Fibroblast of the aortic adventitia (primary cell): Measurements from ENCODE around the gene COL4A6. TPM values are rescaled to one million over a fixed set of nuclear protein-coding genes. Genes with fewer than 3 reads are reported as not detected.

Experiments
- DNase-seq: peaks from one replicate; pipeline ENCODE4 v3.0.0-alpha.2; 2010; ENCODE audit warnings: low read depth
- H3K4me3 ChIP-seq: 2 replicates; pipeline ENCODE4 v1.5.1; 2011; ENCODE audit warnings: low read depth, mild to moderate bottlenecking, control low read depth, low read length, moderate library complexity
- total RNA-seq: library from RNA; depleted of rRNA; stranded (reverse); fragments of >200 nt; gene quantifications from 2 replicates; pipeline ENCODE4 v1.2.3, GENCODE V29; 2012; ENCODE audit warnings: low replicate concordance
- TF ChIP-seq, protein P1 (sequence below): IDR thresholded peaks from 2 replicates; pipeline ENCODE4 v1.5.1; 2011; ENCODE audit warnings: mild to moderate bottlenecking, low read length, control low read depth, inconsistent platforms; ENCODE audit not compliant: insufficient read depth

The COL4A6 gene
- total RNA-seq, 1 donor: 2.2 TPM

DNA sequence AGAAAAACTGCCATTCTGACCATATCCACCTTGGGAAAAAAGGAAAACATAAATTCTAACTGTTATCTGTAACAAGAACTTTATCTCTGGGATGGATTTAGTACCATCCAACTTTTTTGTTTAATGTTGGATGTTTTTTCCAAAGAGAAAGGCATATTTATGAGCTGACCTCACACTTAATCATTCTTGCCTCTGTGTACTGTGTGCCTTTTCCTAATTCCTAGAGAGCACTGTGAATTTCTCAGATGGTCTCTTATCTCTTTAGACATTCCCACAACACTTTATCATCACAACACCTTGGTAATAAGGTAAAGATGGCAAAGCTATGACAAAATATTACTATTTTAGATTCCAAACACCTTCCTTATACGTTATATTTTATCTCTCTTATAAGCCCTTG, 126.2 kb downstream of the COL4A6 start:
- TF ChIP-seq, protein P1, sequence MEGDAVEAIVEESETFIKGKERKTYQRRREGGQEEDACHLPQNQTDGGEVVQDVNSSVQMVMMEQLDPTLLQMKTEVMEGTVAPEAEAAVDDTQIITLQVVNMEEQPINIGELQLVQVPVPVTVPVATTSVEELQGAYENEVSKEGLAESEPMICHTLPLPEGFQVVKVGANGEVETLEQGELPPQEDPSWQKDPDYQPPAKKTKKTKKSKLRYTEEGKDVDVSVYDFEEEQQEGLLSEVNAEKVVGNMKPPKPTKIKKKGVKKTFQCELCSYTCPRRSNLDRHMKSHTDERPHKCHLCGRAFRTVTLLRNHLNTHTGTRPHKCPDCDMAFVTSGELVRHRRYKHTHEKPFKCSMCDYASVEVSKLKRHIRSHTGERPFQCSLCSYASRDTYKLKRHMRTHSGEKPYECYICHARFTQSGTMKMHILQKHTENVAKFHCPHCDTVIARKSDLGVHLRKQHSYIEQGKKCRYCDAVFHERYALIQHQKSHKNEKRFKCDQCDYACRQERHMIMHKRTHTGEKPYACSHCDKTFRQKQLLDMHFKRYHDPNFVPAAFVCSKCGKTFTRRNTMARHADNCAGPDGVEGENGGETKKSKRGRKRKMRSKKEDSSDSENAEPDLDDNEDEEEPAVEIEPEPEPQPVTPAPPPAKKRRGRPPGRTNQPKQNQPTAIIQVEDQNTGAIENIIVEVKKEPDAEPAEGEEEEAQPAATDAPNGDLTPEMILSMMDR: no peak
- H3K4me3 ChIP-seq: no peak overlapping the region
- DNase-seq: peak; percentile 47

DNA sequence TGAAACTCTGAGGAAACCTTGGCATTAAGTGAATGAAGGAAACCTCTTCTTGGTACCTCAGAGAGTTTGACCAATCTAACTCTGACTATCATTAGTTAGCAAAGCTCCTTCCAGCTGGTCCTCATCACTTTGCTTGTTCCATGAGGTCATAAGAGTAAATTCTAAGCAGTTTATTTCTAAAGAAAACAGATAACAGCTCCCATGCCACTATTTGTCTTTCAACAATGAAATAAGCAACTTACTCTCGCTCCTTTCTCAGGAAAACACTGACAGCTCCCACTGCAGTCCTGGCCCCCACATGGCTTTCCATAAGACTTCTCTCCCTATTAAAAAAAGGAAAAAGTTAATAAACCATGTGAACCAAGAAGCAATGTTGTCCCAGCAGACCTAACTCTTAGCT, 127.7 kb downstream of the COL4A6 start:
- DNase-seq: peak; percentile 58
- TF ChIP-seq, protein P1: no peak
- H3K4me3 ChIP-seq: no peak overlapping the region

DNA sequence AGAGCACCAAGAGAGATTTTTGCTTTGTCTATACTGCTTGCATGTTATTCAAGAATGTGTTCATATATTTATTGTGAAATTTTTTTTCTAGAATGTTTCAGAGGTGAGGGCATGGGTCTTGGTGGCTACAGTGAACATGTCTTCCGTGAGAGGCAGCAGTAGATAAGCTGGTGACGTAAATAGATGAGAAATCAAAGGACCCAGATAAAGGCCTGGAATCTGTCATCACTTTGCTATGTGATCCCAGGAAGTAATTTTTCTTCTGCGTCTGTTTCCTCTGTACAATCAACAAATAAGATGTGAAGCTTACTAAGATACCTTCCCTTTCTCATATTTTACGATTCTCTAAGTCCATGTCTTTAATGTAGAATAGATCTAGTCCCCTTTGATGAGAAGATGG, 129.1 kb downstream of the COL4A6 start:
- TF ChIP-seq, protein P1: no peak
- no peak overlapping the region for H3K4me3 ChIP-seq
- DNase-seq: peak; percentile 86

DNA sequence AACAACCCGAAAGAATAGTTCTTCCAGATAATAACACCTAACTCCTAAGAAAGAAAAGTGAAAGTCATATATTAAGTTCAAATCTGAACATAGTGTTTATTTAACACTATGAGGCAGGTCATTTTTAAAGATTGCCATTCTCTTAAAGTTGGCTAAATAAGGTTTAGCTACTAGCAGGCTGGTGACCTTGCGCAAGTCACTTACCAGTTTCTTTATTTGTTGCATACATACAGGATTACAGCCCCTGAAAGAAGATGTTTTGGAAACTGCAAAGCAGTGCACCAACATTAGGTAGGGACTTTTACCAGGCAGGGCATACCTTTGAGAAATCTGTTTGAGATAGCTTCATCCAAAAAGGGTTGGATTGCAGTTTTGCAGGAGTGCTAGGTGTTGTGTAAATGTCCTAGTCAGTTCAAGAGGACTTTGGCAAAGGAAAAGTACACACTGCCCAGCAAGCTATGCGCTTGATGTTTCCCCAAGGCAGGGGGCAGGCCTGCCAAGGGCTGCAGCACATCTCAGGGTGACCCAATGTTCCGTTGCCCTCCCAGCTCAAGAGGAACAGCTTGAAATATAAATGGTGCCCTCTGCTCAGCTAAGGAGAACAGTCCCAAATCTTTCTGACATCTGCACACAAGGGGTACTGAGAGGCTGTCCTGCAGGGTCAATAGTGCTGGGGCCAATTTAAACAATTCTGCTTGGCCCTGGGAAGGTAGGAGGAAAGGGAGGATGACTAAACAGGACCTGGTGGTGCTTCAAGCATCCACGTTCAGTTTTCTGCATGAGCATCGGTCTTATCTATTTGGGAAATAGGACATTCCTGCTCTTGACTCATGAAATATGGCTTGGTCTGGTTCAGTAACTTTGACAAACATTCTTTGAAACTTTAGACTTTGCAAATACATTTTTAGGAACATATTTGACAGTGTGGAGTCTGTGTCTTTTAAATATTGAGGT, 130.8 kb downstream of the COL4A6 start:
- TF ChIP-seq, protein P1: no peak
- DNase-seq: peak; percentile 54

DNA sequence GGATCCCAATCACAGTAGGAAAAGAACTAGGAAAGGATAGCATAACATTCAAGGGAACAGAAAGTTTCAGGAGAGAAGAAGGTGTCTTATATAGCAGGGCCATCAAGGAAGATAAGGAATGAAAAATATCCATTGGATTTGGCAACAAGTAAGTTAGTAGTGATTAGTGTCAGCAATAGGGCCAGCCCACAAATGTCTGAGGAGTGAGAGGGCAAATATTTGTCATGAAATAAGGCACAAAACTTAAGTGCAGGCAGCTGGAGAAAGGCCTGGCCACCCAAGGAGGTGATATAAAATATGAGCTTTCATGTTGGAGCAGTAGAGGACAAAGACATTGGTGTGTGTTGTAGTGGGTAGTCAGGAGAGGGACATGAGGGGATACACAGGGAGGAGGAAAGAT, 132.1 kb downstream of the COL4A6 start:
- TF ChIP-seq, protein P1: no peak
- no peak for DNase-seq
- no peak overlapping the region for H3K4me3 ChIP-seq

More for the DNA sequence above, 130.8 kb downstream of the COL4A6 start:
- no peak overlapping the region for H3K4me3 ChIP-seq

DNA sequence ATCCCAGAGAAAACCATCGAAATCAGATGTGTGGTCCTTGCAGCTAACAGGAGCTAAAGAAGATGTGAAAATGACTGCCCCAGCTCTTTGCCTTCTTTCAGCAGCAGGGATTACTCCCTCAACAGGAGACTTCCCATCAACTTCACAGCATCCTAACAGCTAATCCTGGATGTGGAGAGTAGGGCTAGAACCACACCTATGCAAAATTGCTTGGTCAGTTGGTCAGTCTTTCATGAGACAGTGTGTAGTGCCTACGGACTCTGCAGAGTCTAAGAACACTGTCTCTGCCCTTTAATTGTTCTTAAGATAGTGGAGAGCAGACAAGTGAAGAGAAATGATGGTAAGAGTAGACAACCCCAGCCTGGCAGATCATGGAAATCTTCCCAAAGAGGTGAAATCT, 133.5 kb downstream of the COL4A6 start:
- TF ChIP-seq, protein P1: no peak

More for the DNA sequence above, 133.5 kb downstream of the COL4A6 start:
- DNase-seq: no peak
- H3K4me3 ChIP-seq: no peak overlapping the region
